ENCODE data around the gene EHF. TPM values are rescaled to one million over a fixed set of nuclear protein-coding genes. Genes with fewer than 3 reads are reported as not detected.

Gene EHF
- polyA plus RNA-seq, 1 of the 3 experiments (the other 2 are of a cell fraction) = not detected

GRCh38 chr11:34680918-34681586 is 60.2 kb downstream of the EHF start:
- no peak overlapping the region for H3K4me2 ChIP-seq
- POLR2A ChIA-PET = no interaction called here

More at GRCh38 chr11:34680918-34681586, 60.2 kb downstream of the EHF start:
- CTCF ChIA-PET = interaction anchor here (0.6 kb wide), 1 partner anchor 40 kb away, joined by 3 read pairs; no protein-coding TSS in a partner anchor
- H3F3A ChIP-seq (replicated peaks; ENCODE audit: insufficient read depth) = no peaks in the 10 kb centered on the region
- H3K9me2 ChIP-seq = no peaks in the 10 kb centered on the region
- no peaks in the 10 kb centered on the region for H4K20me1 ChIP-seq (ENCODE audit: insufficient read depth)
- no peak for TF ChIP-seq ZBTB33 (IDR thresholded peaks at IDR 0.05; ENCODE audit: borderline replicate concordance, low read depth)
- TF ChIP-seq CHD2 (IDR thresholded peaks at IDR 0.05; ENCODE audit: low read length, partially characterized antibody) = no peak
- TF ChIP-seq IRF3 (IDR thresholded peaks at IDR 0.05; ENCODE audit: low read depth, low read length) = no peak
- no peak for TF ChIP-seq SMC3 (IDR thresholded peaks at IDR 0.05; ENCODE audit: low read depth, low read length)
- no peak for TF ChIP-seq FOXM1 (IDR thresholded peaks at IDR 0.05; ENCODE audit: low read depth)
- no peak for TF ChIP-seq GABPA (IDR thresholded peaks at IDR 0.05; ENCODE audit: low read depth)
- TF ChIP-seq POLR2AphosphoS5 (IDR thresholded peaks at IDR 0.05; ENCODE audit: low read depth, low read length) = no peak
- no peak for TF ChIP-seq TEAD4 (IDR thresholded peaks at IDR 0.05; ENCODE audit: borderline replicate concordance, insufficient read depth)
- no peak for TF ChIP-seq MAX (IDR thresholded peaks at IDR 0.05; ENCODE audit: low read depth)
- TF ChIP-seq RAD21 (IDR thresholded peaks at IDR 0.05; ENCODE audit: low read length) = no peak
- TF ChIP-seq NRF1 (IDR thresholded peaks at IDR 0.05; ENCODE audit: low read depth, low read length) = no peak
- no peak for TF ChIP-seq SIN3A (IDR thresholded peaks at IDR 0.05; ENCODE audit: borderline replicate concordance, low read depth, low read length)
- TF ChIP-seq FOSL2 (IDR thresholded peaks at IDR 0.05; ENCODE audit: borderline replicate concordance, low read depth) = no peak
- no peak for TF ChIP-seq RCOR1 (IDR thresholded peaks at IDR 0.05; ENCODE audit: low read length)
- no peak for TF ChIP-seq EZH2phosphoT487 (IDR thresholded peaks at IDR 0.05; ENCODE audit: borderline replicate concordance, low read depth)
- no peak for TF ChIP-seq TAF1 (IDR thresholded peaks at IDR 0.05; ENCODE audit: borderline replicate concordance, low read depth, low read length)
- TF ChIP-seq FOXJ3 (CRISPR knock-in tag; IDR thresholded peaks at IDR 0.05) = no peak
- TF ChIP-seq CTCF (IDR thresholded peaks at IDR 0.05) = no peak
- H3K4me3 ChIP-seq (ENCODE audit: low read depth in 2 of 2, low read length in 1 of 2) = no peak overlapping the region
- WGBS (ENCODE audit: low lambda C conversion rate) = 64% methylated on average over 5 of the region's 5 CpGs
- no peak overlapping the region for H3K27ac ChIP-seq (ENCODE audit: low read depth in 2 of 2, low read length in 1 of 2)
- no peaks in the 10 kb centered on the region for H3K9me3 ChIP-seq
- no peaks in the 10 kb centered on the region for H3K36me3 ChIP-seq (replicated peaks in 1 of 2; ENCODE audit: control insufficient read depth in 1 of 2, insufficient read depth in 2 of 2, low read length in 1 of 2)
- H3K4me1 ChIP-seq (ENCODE audit: control insufficient read depth in 1 of 2, insufficient read depth in 2 of 2, low read depth in 1 of 2, low read length in 1 of 2) = no peaks in the 10 kb centered on the region; a peak in 1 of 4 replicates
- H3K79me2 ChIP-seq (ENCODE audit: insufficient read depth) = no peaks in the 10 kb centered on the region
- no peak overlapping the region for H2AFZ ChIP-seq (ENCODE audit: low read depth)
- H3K9ac ChIP-seq = no peak overlapping the region
- no peak for DNase-seq
- H3K27me3 ChIP-seq (ENCODE audit: insufficient read depth) = no peaks in the 10 kb centered on the region

Measured in SK-N-SH (cell line).